HG03103 (cell line): ENCODE measurements around the gene ELK1.

Experiments
- ATAC-seq: cut with Tn5 transposase; IDR thresholded peaks from one replicate; pipeline ENCODE4 v1.9.1; 2021; ENCODE audit warnings: low read depth; ENCODE audit not compliant: unreplicated experiment

ELK1 gene

DNA sequence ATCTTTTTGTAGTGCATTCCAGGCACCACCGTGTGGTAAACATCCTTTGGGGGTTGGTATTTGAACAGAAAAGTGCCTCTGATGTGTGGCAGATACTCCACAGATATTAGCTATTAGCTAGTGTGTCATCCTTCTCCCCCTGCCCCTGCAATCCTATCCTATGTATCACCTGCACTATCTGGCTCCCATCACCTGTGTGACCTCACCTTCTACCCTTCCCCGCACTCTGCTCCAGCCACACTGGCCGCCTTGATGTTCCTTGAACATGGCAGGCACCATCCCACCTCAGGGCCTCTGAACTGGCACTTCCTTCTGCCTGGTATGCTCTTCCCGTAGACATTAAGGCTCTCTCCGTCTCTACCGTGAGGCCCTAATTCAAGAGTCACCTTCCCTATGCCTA lies 3.7 kb downstream of the ELK1 start:
- no peak for ATAC-seq

- no peak for ATAC-seq
Measured at GRCh38 chrX:47645530-47645929, 4.8 kb downstream of the ELK1 start.

GRCh38 chrX:47644557-47645091 lies 5.7 kb downstream of the ELK1 start:
- no peak for ATAC-seq

- no peak for ATAC-seq
Measured at GRCh38 chrX:47643926-47644325, 6.4 kb downstream of the ELK1 start.

DNA sequence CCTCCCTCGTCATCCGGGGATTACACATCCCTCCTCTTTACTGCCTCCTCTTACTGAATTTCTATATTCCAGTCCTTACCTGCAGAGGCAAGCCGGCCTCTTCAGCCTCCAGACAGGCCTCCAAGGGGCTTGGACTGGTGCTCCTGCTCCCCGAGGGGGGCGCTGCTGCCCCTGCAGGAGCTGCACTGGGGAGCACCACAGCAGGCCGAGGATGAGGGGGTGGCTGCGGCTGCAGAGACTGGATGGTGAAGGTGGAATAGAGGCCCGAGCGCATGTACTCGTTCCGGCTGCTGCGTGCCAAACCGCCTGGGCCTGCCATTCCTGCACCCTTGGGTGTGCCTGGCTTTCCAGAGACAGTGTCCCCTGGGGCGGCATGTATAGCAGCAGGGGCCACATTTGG lies 11.5 kb downstream of the ELK1 start:
- ATAC-seq = no peak

DNA sequence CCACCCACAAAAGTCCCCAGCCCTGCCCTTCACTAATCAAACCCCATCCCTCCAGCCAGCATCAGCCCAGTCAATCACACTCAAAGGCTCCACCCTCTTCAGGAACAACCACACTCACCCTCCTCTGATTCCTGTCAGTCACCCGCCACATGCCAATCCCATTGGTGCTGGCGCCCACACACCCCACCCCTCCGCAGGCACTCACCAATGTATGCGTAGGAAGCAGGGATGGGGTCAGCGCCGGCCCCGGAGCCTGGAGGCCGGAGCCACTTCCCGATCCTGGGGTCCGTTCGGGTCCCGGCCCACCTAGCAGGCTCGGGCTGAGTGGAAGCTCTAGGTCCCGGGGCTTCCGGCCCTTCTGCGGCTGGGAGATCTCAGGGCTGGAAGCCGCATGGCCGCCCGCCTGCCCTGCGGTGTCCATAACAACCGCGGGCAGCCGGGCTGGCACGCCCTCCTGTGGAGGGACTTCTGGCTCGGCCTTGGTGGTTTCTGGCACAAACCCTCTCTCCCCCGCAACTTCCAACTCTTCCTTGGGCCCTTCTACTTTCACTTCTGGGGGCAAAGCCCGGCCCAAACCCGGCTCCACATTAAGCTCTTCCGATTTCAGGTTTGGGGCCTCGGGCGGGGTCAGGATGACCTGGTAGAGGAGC lies 12.7 kb downstream of the ELK1 start:
- no peak for ATAC-seq

DNA sequence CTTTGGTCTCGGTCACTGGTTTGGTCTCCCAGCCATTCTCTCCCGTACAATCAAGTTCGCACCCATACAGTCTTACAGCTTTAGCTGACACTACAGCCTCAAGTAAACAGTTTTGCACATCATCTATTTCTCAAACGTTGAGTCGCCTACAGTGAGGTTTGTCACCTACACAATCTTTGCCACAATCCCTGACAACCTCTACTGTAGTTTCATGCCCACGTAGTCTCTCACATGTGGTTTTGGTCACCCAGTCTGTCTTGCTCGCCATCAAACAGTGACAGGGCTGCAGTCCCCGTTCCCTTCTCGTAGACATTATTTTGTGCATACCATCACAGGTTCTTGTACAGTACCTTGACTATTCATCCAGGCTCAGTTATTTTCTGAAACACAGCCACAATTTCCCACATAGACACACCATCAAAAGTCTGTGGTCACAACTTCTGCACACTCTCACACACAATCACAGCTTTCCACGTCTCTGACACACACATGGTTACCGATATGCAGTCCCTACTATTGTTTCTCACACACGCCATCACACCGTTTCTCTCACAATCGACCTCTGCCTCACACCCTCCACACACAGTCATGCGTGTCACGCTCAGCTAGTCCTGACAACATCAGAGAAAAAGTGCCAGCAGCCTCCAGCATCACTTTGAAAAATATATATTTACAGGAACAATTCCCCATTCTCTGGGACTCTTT lies 15.3 kb downstream of the ELK1 start:
- no peak for ATAC-seq

DNA sequence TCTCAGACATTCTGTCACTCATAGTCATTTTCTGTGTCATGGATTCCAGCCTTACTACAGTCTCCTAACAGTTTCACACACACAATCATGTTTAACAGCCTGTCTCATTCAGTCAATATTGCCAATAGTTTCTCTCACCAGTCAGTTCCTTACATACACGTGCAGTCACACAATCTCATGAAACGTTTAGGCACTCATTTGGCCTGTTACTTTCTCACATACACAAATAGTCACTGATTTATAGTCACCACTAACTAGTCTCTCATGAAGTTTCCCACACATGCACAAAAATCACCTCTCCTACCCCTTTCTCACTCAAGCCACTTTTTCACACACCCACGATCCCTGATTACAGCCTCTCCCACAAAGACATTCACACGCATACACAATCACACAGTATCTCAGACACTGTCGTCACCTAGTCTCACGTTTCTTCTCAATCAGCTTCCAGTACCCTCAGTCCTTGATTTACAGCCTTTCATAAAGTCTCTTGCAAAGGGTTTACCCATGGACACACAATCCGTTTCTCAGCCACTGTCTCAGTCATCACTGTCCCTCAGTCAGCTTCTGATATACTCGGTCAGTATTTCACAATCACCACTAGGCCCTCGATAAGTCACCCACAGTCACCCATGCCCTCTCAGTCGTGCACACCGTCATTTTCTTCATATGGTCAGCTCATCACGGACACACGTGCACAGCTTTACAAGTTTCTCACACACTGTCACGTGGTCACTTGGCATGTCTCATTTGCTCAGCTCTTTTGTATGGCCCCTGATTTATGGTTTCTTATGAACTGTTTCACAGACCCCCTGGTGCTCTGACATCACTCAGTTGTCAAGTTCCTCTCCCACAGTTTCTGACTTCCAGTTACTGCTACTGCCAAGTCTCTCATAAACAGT lies 16.4 kb downstream of the ELK1 start:
- no peak for ATAC-seq

DNA sequence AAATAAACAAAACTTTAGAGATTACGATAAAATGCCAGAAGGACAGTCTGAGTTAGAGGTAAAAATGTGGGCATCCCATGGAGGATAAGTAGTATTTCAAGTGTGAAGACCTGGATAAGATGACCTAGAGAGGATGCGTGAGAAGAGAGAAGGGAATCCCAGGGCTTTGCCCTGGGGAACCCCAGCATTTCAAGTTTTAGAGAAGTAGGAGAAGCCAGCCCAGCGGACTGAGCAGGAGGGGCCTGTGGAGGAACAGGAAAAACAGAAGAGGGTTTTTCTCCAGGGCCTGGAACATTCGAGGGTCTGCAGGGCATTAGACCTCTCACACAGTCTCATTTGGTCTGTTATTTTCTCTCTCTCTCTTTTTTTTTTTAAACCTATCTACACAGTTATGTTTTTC lies 17.7 kb downstream of the ELK1 start:
- ATAC-seq = no peak

GRCh38 chrX:47631676-47632075 lies 18.7 kb downstream of the ELK1 start:
- no peak for ATAC-seq

- no peak for ATAC-seq
Measured at GRCh38 chrX:47629419-47630200, 20.8 kb downstream of the ELK1 start, which contains the start of gene CFP. CFP (minus strand) TSS chrX:47629930; CDS start chrX:47629844, 86 bp downstream.

- no peak for ATAC-seq
Measured at GRCh38 chrX:47628982-47629381, 21.4 kb downstream of the ELK1 start.

GRCh38 chrX:47625365-47625764 lies 25.0 kb downstream of the ELK1 start:
- ATAC-seq = no peak

- no peak for ATAC-seq
Measured at GRCh38 chrX:47623540-47624027, 26.8 kb downstream of the ELK1 start.

GRCh38 chrX:47621851-47622250 lies 28.5 kb downstream of the ELK1 start:
- ATAC-seq = no peak

- ATAC-seq = no peak
Measured at GRCh38 chrX:47620303-47620685, 30.1 kb downstream of the ELK1 start.

DNA sequence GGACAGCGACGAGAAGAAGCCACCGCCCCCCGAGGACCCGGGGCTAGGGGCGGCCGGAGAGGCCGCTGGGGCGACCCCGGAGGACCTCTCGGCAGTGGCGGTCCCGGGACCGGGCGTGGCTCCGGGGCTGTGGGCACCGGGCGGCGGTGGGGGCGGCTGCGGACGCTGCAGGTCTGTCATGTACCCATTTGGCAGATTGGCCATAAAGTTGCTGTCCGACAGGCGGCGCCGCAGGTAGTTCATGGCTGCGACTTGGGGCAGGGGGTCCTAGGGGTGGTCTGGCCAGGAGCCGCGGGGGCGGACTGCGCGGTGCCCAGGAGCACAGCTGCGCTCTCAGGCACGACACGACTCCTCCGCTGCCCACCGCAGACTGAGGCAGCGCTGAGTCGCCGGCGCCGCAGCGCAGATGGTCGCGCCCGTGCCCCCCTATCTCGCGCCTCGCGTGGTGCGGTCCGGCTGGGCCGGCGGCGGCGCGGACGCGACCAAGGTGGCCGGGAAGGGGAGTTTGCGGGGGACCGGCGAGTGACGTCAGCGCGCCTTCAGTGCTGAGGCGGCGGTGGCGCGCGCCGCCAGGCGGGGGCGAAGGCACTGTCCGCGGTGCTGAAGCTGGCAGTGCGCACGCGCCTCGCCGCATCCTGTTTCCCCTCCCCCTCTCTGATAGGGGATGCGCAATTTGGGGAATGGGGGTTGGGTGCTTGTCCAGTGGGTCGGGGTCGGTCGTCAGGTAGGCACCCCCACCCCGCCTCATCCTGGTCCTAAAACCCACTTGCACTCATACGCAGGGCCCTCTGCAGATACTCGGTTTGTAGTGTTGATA lies 30.7 kb downstream of the ELK1 start, which contains the start of gene SYN1:
Gene SYN1, minus strand, starts transcription at position 372 of the 817 bp plus-strand sequence. Its CDS starts 129 bp downstream, at position 243.
- no peak for ATAC-seq

DNA sequence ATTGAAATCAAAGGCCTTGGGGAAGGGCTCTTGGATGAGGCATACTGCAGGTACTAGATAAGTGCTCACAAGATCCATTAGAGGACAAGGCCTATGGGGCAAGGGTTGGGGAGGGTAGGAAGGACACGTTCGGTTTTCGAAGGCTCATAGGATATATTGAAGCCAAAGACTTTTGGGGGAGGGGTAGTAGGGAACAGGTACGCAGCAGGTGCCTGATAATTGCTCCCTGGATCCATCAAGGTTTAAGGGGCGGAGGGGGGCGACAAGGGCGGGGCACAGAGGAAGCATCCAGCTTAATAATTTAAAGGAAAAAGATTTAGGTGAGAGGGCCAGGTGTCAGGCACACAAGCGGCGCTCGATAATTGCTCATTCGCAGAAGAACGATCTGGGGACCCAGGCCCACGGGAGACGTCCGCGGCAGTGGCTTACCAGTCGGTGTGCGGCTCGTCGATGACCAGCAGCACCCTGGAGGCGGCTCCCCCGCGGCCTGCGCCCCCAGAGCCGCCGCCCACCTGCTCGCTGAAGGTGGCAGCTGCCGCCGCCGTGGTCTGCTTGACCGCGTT lies 31.4 kb downstream of the ELK1 start:
- ATAC-seq = no peak

- no peak for ATAC-seq
Measured at GRCh38 chrX:47614618-47615017, 35.7 kb downstream of the ELK1 start.
